KMS-11 (cell line): ENCODE results near the gene CYB561D2.
A peak's percentile ranks its signal among the peaks of the same experiment; 100 is the strongest.

Experiments used
- H2AFZ ChIP-seq: fragments of 200-600 bp; sonication (generic); 2 replicates; pipeline ENCODE4 v1.6.1; 2016; ENCODE audit warnings: antibody characterized with exemption, mixed run types, low read depth
- H3K27ac ChIP-seq: fragments of 200-600 bp; sonication (generic); 2 replicates; pipeline ENCODE4 v1.6.1; 2016; ENCODE audit warnings: mild to moderate bottlenecking, mixed run types
- H3K27me3 ChIP-seq: fragments of 200-600 bp; sonication (generic); 2 replicates; pipeline ENCODE4 v1.6.1; 2017; ENCODE audit warnings: mild to moderate bottlenecking, low read depth, mixed run types, moderate library complexity; ENCODE audit not compliant: insufficient read depth
- H3K36me3 ChIP-seq: fragments of 200-600 bp; sonication (generic); 2 replicates; pipeline ENCODE4 v1.6.1; 2017; ENCODE audit warnings: mild to moderate bottlenecking, mixed run types; ENCODE audit not compliant: insufficient read depth
- H3K4me1 ChIP-seq: fragments of 200-600 bp; sonication (generic); 2 replicates; pipeline ENCODE4 v1.6.1; 2016; ENCODE audit warnings: mild to moderate bottlenecking, low read depth, mixed run types; ENCODE audit not compliant: poor library complexity, severe bottlenecking
- H3K4me2 ChIP-seq: fragments of 200-600 bp; sonication (generic); 2 replicates; pipeline ENCODE4 v1.7.0; 2016; ENCODE audit warnings: mild to moderate bottlenecking, mixed run types
- H3K4me3 ChIP-seq: fragments of 200-600 bp; sonication (generic); IDR thresholded peaks from 2 replicates; pipeline ENCODE4 v1.6.1; 2017; ENCODE audit warnings: low read depth, low read length, mixed read lengths; ENCODE audit not compliant: insufficient read depth
- H3K79me2 ChIP-seq: fragments of 200-600 bp; sonication (generic); 2 replicates; pipeline ENCODE4 v1.6.1; 2016; ENCODE audit warnings: low read depth, mixed run types; ENCODE audit not compliant: insufficient read depth
- H3K9ac ChIP-seq: fragments of 200-600 bp; sonication (generic); 2 replicates; pipeline ENCODE4 v1.6.1; 2016; ENCODE audit warnings: mild to moderate bottlenecking, mixed run types
- H4K20me1 ChIP-seq: fragments of 200-600 bp; sonication (generic); 2 replicates; pipeline ENCODE4 v1.6.1; 2016; ENCODE audit warnings: mild to moderate bottlenecking, mixed run types; ENCODE audit not compliant: insufficient read depth
- CTCF ChIP-seq: fragments of 200-600 bp; sonication (generic); conservative IDR thresholded peaks from 2 replicates; pipeline ENCODE4 v1.6.1; 2017; ENCODE audit warnings: low read depth, mild to moderate bottlenecking, antibody characterized with exemption, low read length, moderate library complexity, mixed read lengths

CYB561D2 gene

GRCh38 chr3:50356553-50356952 lies 5.9 kb downstream of the CYB561D2 start:
- H2AFZ ChIP-seq = no peak overlapping the region
- H3K27ac ChIP-seq = no peak overlapping the region
- peak overlapping the region; percentile 4 for H3K4me3 ChIP-seq
- peaks cover 15% of the 10 kb centered on the region for H3K4me1 ChIP-seq
- no peak for TF ChIP-seq CTCF
- H3K36me3 ChIP-seq = no peaks in the 10 kb centered on the region
- H3K4me2 ChIP-seq = peak overlapping the region; percentile 57
- H3K9ac ChIP-seq = no peak overlapping the region
- H4K20me1 ChIP-seq = no peaks in the 10 kb centered on the region
- H3K27me3 ChIP-seq = no peaks in the 10 kb centered on the region
- H3K79me2 ChIP-seq = peaks cover 24% of the 10 kb centered on the region; the same call in 1 of the 2 replicates

- Histone ChIP-seq H3K36me3 (no peaks in the 10 kb centered on the region), H4K20me1 (no peaks in the 10 kb centered on the region), H3K4me3 (peak overlapping the region; percentile 4), H3K9ac (no peak overlapping the region; the same call in 1 of the 2 replicates), H3K79me2 (peaks cover 24% of the 10 kb centered on the region; the same call in 1 of the 2 replicates), H2AFZ (no peak overlapping the region), H3K4me2 (peak overlapping the region; percentile 57), H3K4me1 (peaks cover 15% of the 10 kb centered on the region), H3K27me3 (no peaks in the 10 kb centered on the region), H3K27ac (no peak overlapping the region)
- TF ChIP-seq CTCF = no peak
These were observed 6.8 kb downstream of the CYB561D2 start for GRCh38 chr3:50357481-50357880.

- H3K79me2 ChIP-seq = peaks cover 24% of the 10 kb centered on the region; the same call in 1 of the 2 replicates
- H3K4me3 ChIP-seq = peak overlapping the region; percentile 2
- no peak overlapping the region for H3K27ac ChIP-seq
- peak overlapping the region; percentile 66; the same call in 1 of the 2 replicates for H3K9ac ChIP-seq
- H3K36me3 ChIP-seq = no peaks in the 10 kb centered on the region
- H2AFZ ChIP-seq = no peak overlapping the region
- TF ChIP-seq CTCF = no peak
- no peaks in the 10 kb centered on the region for H3K27me3 ChIP-seq
- H4K20me1 ChIP-seq = no peaks in the 10 kb centered on the region
- H3K4me2 ChIP-seq = peak overlapping the region; percentile 57
- peaks cover 15% of the 10 kb centered on the region for H3K4me1 ChIP-seq
These were observed 7.8 kb downstream of the CYB561D2 start for GRCh38 chr3:50358355-50358910.

- TF ChIP-seq CTCF = no peak
- peaks cover 15% of the 10 kb centered on the region for H3K4me1 ChIP-seq
- H3K79me2 ChIP-seq = peaks cover 24% of the 10 kb centered on the region; the same call in 1 of the 2 replicates
- no peaks in the 10 kb centered on the region for H3K36me3 ChIP-seq
- peak within 1 kb of the TSS; percentile 67 for H3K4me2 ChIP-seq
- H3K9ac ChIP-seq = peak within 1 kb of the TSS; percentile 66; the same call in 1 of the 2 replicates
- H4K20me1 ChIP-seq = no peaks in the 10 kb centered on the region
- H2AFZ ChIP-seq = peak within 1 kb of the TSS; percentile 53; the same call in 1 of the 2 replicates
- H3K27ac ChIP-seq = no peak within 1 kb of the TSS
- no peaks in the 10 kb centered on the region for H3K27me3 ChIP-seq
- no peak within 1 kb of the TSS for H3K4me3 ChIP-seq
These were observed 8.5 kb downstream of the CYB561D2 start, which contains the start of gene TMEM115 for GRCh38 chr3:50358911-50359759. Gene TMEM115 (minus strand): TSS chr3:50359521. CDS start chr3:50359063, 458 bp downstream.
